ENCODE data around the gene KCNG3. TPM values are rescaled to one million over a fixed set of nuclear protein-coding genes. Genes with fewer than 3 reads are reported as not detected.

The KCNG3 gene
- total RNA-seq, 1 donor, result not detected

DNA sequence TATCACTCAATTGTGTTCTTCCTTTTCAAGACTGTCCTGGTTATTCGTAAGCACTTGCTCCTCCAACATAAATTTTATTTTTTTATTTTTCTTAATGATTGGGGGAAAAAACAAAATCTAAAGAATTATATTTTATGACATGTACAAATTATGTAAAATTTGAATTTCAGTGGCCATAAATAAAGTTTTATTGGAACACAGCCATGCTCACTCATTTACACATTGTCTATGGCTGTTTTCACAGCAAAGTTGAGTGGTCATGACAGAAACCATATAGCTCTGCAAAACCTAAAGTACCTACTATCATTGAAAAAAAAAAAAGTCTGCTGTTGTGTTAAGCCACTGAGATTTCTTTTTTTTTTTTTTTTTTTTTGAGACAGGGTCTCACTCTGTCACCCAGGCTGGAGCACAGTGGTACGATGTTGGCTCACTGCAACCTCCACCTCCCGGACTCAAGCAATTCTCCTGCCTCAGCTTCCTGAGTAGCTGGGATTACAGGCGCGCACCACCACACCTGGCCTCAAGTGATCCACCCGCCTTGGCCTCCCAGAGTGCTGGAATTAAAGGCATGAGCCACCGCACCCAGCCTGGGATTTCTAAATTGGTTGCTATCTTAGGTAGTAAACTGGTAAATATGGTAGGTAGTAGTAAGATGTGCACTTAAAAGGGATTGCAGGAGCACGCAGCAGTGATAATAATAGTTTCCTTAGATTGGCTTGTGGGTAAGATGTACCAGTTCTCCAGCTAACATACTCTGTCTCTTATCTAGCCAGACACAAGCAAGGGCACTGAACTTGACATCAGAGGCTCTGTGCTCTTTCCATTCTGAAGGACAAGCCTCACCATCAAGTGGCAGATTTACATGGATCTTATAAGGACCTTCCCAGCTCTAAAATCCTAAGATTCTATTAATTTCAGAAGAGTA lies 44.4 kb downstream of the KCNG3 start:
- no peak overlapping the region for H3K4me3 ChIP-seq (ENCODE audit: low read depth, low read length)
- TF ChIP-seq, protein P1, sequence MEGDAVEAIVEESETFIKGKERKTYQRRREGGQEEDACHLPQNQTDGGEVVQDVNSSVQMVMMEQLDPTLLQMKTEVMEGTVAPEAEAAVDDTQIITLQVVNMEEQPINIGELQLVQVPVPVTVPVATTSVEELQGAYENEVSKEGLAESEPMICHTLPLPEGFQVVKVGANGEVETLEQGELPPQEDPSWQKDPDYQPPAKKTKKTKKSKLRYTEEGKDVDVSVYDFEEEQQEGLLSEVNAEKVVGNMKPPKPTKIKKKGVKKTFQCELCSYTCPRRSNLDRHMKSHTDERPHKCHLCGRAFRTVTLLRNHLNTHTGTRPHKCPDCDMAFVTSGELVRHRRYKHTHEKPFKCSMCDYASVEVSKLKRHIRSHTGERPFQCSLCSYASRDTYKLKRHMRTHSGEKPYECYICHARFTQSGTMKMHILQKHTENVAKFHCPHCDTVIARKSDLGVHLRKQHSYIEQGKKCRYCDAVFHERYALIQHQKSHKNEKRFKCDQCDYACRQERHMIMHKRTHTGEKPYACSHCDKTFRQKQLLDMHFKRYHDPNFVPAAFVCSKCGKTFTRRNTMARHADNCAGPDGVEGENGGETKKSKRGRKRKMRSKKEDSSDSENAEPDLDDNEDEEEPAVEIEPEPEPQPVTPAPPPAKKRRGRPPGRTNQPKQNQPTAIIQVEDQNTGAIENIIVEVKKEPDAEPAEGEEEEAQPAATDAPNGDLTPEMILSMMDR (IDR thresholded peaks at IDR 0.05; ENCODE audit: insufficient read depth, low read depth, low read length), result no peak
- no peak for DNase-seq (ENCODE audit: low read depth)

DNA sequence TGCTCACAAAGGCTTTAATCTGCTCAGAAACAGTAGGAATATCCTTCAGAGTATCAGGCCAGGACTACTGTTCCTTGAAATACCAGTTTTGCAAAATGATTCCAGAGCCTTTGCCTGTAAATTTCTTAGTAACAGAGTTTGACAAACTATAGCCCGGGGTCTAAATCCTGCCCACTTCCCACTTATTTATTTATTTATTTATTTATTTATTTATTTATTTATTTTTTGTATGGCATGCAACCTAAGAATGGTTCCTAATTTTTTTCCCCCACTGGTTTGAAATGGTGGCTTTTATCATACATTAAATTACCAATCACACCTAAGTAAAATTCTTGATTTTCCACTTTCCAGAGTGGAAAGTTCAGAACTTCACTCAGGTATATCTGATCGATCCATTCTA lies 45.6 kb downstream of the KCNG3 start:
- no peak overlapping the region for H3K4me3 ChIP-seq (ENCODE audit: low read depth, low read length)
- TF ChIP-seq, protein P1 (IDR thresholded peaks at IDR 0.05; ENCODE audit: insufficient read depth, low read depth, low read length), result no peak
- no peak for DNase-seq (ENCODE audit: low read depth)

- no peak for DNase-seq (ENCODE audit: low read depth)
- TF ChIP-seq, protein P1 (IDR thresholded peaks at IDR 0.05; ENCODE audit: insufficient read depth, low read depth, low read length), result no peak
Measured at GRCh38 chr2:42446503-42447271, 47.1 kb downstream of the KCNG3 start.

GRCh38 chr2:42443718-42444399 lies 49.9 kb downstream of the KCNG3 start:
- no peak for DNase-seq (ENCODE audit: low read depth)
- H3K4me3 ChIP-seq (ENCODE audit: low read depth, low read length), result no peak overlapping the region
- TF ChIP-seq, protein P1 (IDR thresholded peaks at IDR 0.05; ENCODE audit: insufficient read depth, low read depth, low read length), result no peak

More at GRCh38 chr2:42446503-42447271, 47.1 kb downstream of the KCNG3 start:
- no peak overlapping the region for H3K4me3 ChIP-seq (ENCODE audit: low read depth, low read length)

GRCh38 chr2:42442774-42443173 lies 51.0 kb downstream of the KCNG3 start:
- H3K4me3 ChIP-seq (ENCODE audit: low read depth, low read length), result no peak overlapping the region

GRCh38 chr2:42438685-42439084 lies 55.1 kb downstream of the KCNG3 start:
- TF ChIP-seq, protein P1 (IDR thresholded peaks at IDR 0.05; ENCODE audit: insufficient read depth, low read depth, low read length), result no peak
- H3K4me3 ChIP-seq (ENCODE audit: low read depth, low read length), result no peak overlapping the region
- DNase-seq (ENCODE audit: low read depth), result no peak

More at GRCh38 chr2:42442774-42443173, 51.0 kb downstream of the KCNG3 start:
- DNase-seq (ENCODE audit: low read depth), result no peak
- TF ChIP-seq, protein P1 (IDR thresholded peaks at IDR 0.05; ENCODE audit: insufficient read depth, low read depth, low read length), result no peak
